Karpas-422 (cell line): ENCODE data around the gene TP73. TPM values are rescaled to one million over a fixed set of nuclear protein-coding genes. Genes with fewer than 3 reads are reported as not detected.
A peak's percentile ranks its signal among the peaks of the same experiment; 100 is the strongest.

Experiments used
- DNase-seq: peaks from one replicate; pipeline ENCODE4 v3.0.0-alpha.2; 2015
- H2AFZ ChIP-seq: fragments of 200-600 bp; sonication (generic); 2 replicates; pipeline ENCODE4 v1.6.1; 2014; ENCODE audit warnings: antibody characterized with exemption, low read length, mixed read lengths
- H3K27ac ChIP-seq: fragments of 200-600 bp; sonication (generic); 2 replicates; pipeline ENCODE4 v1.5.1; 2014; ENCODE audit warnings: mild to moderate bottlenecking, low read length, moderate library complexity
- H3K27me3 ChIP-seq: fragments of 200-600 bp; sonication (generic); 2 replicates; pipeline ENCODE4 v1.6.1; 2014; ENCODE audit warnings: low read length, mixed read lengths
- H3K36me3 ChIP-seq: fragments of 200-600 bp; sonication (generic); 2 replicates; pipeline ENCODE4 v1.6.1; 2014; ENCODE audit warnings: low read length, mixed read lengths; ENCODE audit not compliant: insufficient read depth
- H3K4me1 ChIP-seq: fragments of 200-600 bp; sonication (generic); 2 replicates; pipeline ENCODE4 v1.6.1; 2014; ENCODE audit warnings: mild to moderate bottlenecking, low read length, mixed read lengths
- H3K4me2 ChIP-seq: fragments of 200-600 bp; sonication (generic); 2 replicates; pipeline ENCODE4 v1.6.1; 2014; ENCODE audit warnings: low read length, low read depth, mild to moderate bottlenecking; ENCODE audit not compliant: poor library complexity, severe bottlenecking
- H3K4me3 ChIP-seq: fragments of 200-600 bp; sonication (generic); 2 replicates; pipeline ENCODE4 v1.5.1; 2014; ENCODE audit warnings: mild to moderate bottlenecking, antibody characterized with exemption, low read length, mixed read lengths
- H3K79me2 ChIP-seq: fragments of 200-600 bp; sonication (generic); 2 replicates; pipeline ENCODE4 v1.6.1; 2014; ENCODE audit warnings: mild to moderate bottlenecking, low read length, mixed read lengths
- H3K9ac ChIP-seq: fragments of 200-600 bp; sonication (generic); 2 replicates; pipeline ENCODE4 v1.6.0; 2014; ENCODE audit warnings: low read length
- H3K9me2 ChIP-seq: fragments of 200-600 bp; sonication (generic), shearing (Covaris generic); replicated peaks from 2 replicates; pipeline ENCODE4 v1.6.0; 2014; ENCODE audit warnings: mild to moderate bottlenecking, low read length, moderate library complexity; ENCODE audit not compliant: insufficient read depth
- H3K9me3 ChIP-seq: fragments of 300-700, 200-600 bp; sonication (generic); 2 replicates; pipeline ENCODE4 v1.6.1; 2014; ENCODE audit warnings: low read length, mixed read lengths
- H4K20me1 ChIP-seq: fragments of 200-600 bp; sonication (generic); 2 replicates; pipeline ENCODE4 v1.6.1; 2014; ENCODE audit warnings: mild to moderate bottlenecking, antibody characterized with exemption, low read length, low read depth; ENCODE audit not compliant: insufficient read depth
- total RNA-seq: library from RNA; depleted of rRNA; stranded (reverse); fragments of >200 nt; shearing (Covaris generic); gene quantifications from 2 replicates; pipeline ENCODE4 v1.2.3, GENCODE V29; 2014; ENCODE audit warnings: low replicate concordance

Gene TP73
- total RNA-seq, 1 experiment from 2014 or later = 0.52 TPM

DNA sequence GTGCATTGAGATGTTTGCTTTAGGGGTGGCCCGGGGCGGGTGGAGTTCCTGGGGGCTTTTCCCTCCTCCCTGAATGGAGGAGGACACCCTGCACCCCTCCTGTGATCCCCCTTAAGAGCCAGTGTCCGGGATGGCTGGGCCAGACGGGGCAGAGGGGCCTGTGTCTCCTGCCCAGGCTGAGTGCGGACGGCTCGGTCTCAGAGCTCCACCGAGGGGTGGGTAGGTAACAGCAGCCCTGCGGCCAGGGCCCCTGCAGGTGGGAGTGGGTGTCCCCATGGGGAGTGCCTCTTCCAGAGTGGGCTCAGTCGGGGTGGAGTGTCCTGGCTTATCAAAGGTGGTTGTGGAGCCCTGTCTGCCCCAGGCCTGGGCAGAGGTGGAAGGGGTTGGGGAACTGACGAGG is 23.1 kb downstream of the TP73 start:
- Histone ChIP-seq H3K36me3 (no peaks in the 10 kb centered on the region), H3K9me3 (no peaks in the 10 kb centered on the region), H3K27ac (no peak overlapping the region), H3K27me3 (no peaks in the 10 kb centered on the region), H4K20me1 (no peaks in the 10 kb centered on the region), H3K79me2 (no peaks in the 10 kb centered on the region), H3K4me1 (peaks cover 35% of the 10 kb centered on the region), H3K9me2 (no peaks in the 10 kb centered on the region), H3K9ac (no peak overlapping the region), H2AFZ (no peak overlapping the region), H3K4me2 (no peak overlapping the region), H3K4me3 (no peak overlapping the region)
- DNase-seq = no peak

DNA sequence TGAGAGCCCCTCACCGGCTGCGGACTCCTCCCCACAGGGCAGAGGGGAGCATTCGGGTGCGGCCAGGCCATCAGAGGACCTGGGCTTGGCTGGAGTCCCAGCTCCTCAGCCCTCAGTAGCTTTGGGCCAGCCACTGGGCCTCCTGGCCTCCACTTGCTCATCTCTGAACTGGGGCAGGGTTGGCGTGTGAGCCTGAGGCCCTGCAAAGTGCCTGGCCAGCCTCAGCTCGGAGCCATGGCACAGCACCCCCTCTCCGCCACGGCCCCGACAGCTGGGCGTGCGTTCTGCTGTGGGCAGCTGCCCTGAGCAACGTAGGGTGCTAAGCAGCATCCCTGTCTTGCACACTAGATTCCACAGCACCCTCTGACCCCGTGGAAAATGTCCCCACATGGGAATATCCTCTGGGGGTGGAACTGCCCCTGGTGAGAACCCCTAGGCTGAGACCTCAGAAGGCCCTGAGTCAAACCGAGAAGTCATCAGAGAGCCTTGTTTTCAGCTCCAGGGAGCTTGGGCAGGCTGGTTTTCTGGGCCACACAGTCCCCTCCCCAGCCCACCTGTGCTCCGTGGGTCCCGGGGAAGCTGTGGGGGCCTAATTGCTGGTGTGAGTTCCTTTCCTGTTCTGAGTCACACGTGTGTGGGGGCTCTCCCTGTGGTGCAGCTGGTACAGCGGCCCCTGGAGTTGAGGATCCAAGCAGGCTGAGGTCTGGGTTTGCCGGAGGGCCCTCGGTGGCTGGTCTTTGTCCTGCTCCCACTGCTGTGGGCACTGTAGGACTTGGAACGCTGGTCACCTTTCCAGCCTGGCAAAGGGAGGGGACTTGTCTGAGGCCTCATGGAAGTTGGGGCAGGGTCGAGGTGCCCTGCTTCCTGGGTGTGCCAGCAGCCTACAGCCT is 24.5 kb downstream of the TP73 start:
- no peaks in the 10 kb centered on the region for H4K20me1 ChIP-seq
- no peak overlapping the region for H3K27ac ChIP-seq

DNA sequence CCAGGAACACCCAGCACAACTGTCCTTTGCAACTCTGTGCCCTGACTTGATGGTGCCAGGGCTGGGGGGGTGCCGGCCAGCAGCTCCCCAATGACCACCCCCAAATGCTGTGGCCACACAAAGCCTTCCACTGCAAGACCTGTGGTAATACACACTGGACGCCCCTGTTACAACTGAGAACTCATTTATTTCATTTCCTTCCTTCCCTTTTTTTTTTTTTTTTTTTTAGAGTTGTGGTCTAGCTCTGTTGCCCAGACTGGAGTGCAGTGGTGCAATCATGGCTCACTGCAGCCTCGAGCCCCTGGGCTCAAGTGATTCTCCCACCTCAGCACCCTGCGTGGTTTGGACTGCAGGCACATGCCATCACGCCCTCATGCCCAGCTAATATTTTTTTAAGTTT is 25.2 kb downstream of the TP73 start:
- Histone ChIP-seq H3K79me2 (no peaks in the 10 kb centered on the region), H3K27me3 (no peaks in the 10 kb centered on the region), H3K27ac (no peak overlapping the region), H4K20me1 (no peaks in the 10 kb centered on the region), H3K9me2 (no peaks in the 10 kb centered on the region), H3K4me3 (no peak overlapping the region), H2AFZ (no peak overlapping the region), H3K36me3 (no peaks in the 10 kb centered on the region), H3K4me1 (peaks cover 44% of the 10 kb centered on the region), H3K9me3 (no peaks in the 10 kb centered on the region), H3K4me2 (no peak overlapping the region), H3K9ac (no peak overlapping the region)
- no peak for DNase-seq

More for the DNA sequence above, 24.5 kb downstream of the TP73 start:
- peaks cover 45% of the 10 kb centered on the region for H3K4me1 ChIP-seq
- H3K79me2 ChIP-seq = no peaks in the 10 kb centered on the region
- H3K4me2 ChIP-seq = no peak overlapping the region
- 0 out of 2 replicates have a peak overlapping the region, but pooled peaks have one; percentile 17 for H3K9ac ChIP-seq
- H2AFZ ChIP-seq = no peak overlapping the region
- no peaks in the 10 kb centered on the region for H3K9me3 ChIP-seq
- no peaks in the 10 kb centered on the region for H3K27me3 ChIP-seq
- H3K36me3 ChIP-seq = no peaks in the 10 kb centered on the region
- H3K9me2 ChIP-seq = no peaks in the 10 kb centered on the region
- no peak overlapping the region for H3K4me3 ChIP-seq
- DNase-seq = no peak

DNA sequence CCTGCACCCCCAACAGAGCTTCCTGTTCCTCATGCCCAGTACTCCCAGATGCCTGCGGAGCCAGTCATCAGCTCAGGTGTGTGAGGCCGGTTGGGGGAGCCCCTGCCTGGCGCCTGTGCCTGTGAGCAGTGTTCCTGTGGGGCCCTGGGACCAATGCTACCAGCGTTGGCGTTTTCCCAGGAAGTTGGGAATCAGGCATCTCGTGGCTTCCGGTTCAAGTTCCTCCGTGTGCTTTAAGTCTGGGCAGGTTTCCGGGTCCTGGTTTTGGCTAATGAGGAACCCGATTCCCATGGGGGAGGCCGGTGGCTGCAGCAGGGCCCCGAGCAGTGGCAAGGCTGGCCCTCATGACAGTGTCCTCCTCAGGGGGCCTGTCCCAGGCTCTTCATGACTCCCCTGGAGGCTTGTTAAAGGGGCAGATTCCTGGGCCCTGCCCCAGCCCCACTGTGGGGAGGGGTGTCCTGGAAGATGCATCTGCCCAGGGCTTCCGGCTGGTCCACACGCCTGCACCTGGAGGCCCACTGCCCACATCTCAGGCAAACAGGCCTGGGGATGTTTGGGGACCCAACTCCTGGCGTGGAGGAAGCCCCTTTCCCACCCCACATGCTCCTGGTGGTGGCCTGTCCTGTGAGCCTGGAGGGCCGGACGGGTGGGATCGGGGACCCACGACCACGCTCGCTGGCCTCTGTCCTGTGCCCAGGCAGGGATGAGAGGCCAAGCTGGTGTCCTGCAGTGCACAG is 26.2 kb downstream of the TP73 start:
- peaks cover 36% of the 10 kb centered on the region for H3K4me1 ChIP-seq
- H3K9me2 ChIP-seq = no peaks in the 10 kb centered on the region
- no peaks in the 10 kb centered on the region for H4K20me1 ChIP-seq
- H3K9me3 ChIP-seq = no peaks in the 10 kb centered on the region
- no peak overlapping the region for H3K4me3 ChIP-seq
- peak; percentile 46 for DNase-seq
- H3K27me3 ChIP-seq = no peaks in the 10 kb centered on the region
- H3K4me2 ChIP-seq = peak overlapping the region; percentile 11
- H3K79me2 ChIP-seq = no peaks in the 10 kb centered on the region
- no peak overlapping the region for H2AFZ ChIP-seq
- H3K27ac ChIP-seq = no peak overlapping the region
- no peaks in the 10 kb centered on the region for H3K36me3 ChIP-seq
- H3K9ac ChIP-seq = no peak overlapping the region; the same call in 1 of the 2 replicates

DNA sequence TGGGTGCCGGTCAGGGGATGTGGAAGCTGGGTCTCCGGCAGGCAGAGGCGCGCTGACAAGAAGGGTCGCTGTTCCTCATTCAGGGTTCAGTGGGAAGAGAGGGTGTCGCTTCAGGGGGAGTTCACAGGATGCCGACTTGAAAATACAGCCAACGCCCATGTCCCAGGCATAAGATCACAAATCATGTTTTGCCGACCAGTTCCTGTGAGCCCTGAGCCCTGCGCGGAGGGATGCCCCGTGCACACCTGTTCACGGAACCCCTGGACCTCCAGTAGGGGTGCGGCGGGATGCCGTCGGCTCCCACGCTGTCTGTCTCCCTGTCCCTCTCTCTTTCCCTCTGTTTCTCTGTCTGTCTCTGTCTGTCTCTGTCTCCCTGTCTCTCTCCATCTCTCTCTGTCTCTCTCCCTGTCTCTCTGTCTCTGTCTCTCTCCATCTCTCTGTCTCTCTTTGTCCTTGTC is 26.8 kb downstream of the TP73 start:
- Histone ChIP-seq H3K79me2 (no peaks in the 10 kb centered on the region), H3K27me3 (no peaks in the 10 kb centered on the region), H2AFZ (no peak overlapping the region), H4K20me1 (no peaks in the 10 kb centered on the region), H3K9me3 (no peaks in the 10 kb centered on the region), H3K9me2 (no peaks in the 10 kb centered on the region), H3K4me1 (peaks cover 36% of the 10 kb centered on the region), H3K4me3 (no peak overlapping the region), H3K4me2 (no peak overlapping the region), H3K9ac (no peak overlapping the region), H3K36me3 (no peaks in the 10 kb centered on the region), H3K27ac (no peak overlapping the region)
- DNase-seq = no peak

DNA sequence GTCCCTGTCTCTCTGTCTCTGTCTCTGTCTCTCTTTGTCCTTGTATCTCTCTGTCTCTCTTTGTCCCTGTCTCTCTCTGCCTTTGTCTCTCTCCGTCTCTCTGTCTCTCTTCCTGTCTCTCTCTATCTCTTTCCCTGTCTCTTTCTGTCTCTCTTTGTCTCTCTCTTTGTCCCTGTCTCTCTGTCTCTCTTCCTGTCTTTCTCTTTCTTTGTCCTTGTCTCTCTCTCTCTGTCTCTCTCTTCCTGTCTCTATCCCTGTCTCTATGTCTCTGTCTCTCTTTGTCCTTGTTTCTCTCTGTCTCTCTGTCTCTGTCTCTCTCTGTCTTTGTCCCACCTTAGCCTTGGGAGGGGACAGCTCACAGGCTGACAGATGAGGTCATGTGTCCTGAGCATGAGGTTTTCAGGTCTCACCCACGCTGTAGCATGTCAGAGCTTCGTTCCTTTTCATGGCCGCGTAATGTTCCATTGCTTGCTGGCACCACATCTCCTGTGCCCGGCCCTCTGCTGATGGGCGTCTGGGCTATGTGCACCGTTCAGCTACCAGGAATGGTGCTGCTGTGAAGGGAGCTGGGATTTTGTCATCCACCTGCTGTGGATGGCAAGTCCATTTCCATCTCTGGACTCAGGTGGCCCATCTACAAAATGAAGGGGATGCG is 27.6 kb downstream of the TP73 start:
- no peak for DNase-seq
- Histone ChIP-seq H3K9me3 (no peaks in the 10 kb centered on the region), H3K4me2 (no peak overlapping the region), H3K4me3 (no peak overlapping the region), H4K20me1 (no peaks in the 10 kb centered on the region), H3K9ac (no peak overlapping the region), H3K79me2 (no peaks in the 10 kb centered on the region), H3K27ac (no peak overlapping the region), H3K9me2 (no peaks in the 10 kb centered on the region), H3K36me3 (no peaks in the 10 kb centered on the region), H2AFZ (no peak overlapping the region), H3K4me1 (peaks cover 36% of the 10 kb centered on the region), H3K27me3 (no peaks in the 10 kb centered on the region)

DNA sequence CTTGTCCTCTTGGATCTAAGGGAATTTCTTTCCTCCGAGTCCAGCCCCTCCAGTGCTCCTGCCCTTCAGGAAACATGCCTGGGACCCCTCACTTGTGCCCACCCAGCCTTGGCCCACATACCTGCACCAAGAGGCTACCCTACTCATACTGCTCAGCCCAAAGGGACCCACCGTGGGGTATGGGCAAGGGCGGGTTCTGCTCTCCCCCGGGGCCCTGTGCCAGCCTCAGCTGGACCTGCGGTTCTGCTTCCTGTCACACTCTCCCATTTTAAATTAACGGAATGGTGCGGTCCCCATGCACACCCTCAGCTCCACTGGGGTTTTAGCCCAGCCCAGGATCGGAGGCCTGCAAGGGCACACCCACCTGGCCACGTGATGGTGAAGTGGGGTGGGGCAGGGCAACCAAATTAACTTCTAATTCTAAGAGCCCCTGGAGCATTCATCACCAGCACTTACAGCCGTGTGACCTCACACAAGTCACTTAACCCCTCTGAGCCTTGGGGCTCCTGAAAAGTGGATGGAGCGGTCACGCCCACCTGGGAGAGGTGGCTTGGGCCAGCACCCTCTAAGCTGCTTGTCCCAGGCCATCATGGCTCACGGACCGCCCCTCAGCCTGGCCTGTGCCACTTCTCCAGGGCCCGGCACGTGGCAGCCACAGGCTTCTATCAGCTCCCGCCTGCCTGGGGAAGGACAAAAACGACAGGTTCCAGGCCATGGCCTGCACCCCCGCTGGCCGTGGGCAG is 28.3 kb downstream of the TP73 start:
- H3K4me1 ChIP-seq = peaks cover 36% of the 10 kb centered on the region
- no peaks in the 10 kb centered on the region for H3K27me3 ChIP-seq
- peak; percentile 92 for DNase-seq
- H2AFZ ChIP-seq = no peak overlapping the region
- peak overlapping the region; percentile 47 for H3K4me2 ChIP-seq
- peak overlapping the region; percentile 36; the same call in 1 of the 2 replicates for H3K4me3 ChIP-seq
- no peak overlapping the region for H3K27ac ChIP-seq
- H3K9me3 ChIP-seq = no peaks in the 10 kb centered on the region
- H3K9me2 ChIP-seq = no peaks in the 10 kb centered on the region
- no peaks in the 10 kb centered on the region for H4K20me1 ChIP-seq
- no peaks in the 10 kb centered on the region for H3K79me2 ChIP-seq
- H3K9ac ChIP-seq = peak overlapping the region; percentile 4; the same call in 1 of the 2 replicates
- H3K36me3 ChIP-seq = no peaks in the 10 kb centered on the region
